Caco-2 (cell line): ENCODE data around the gene IP6K1. TPM values are rescaled to one million over a fixed set of nuclear protein-coding genes. Genes with fewer than 3 reads are reported as not detected.

Source experiments
- BruUV-seq: library from RNA; stranded (reverse); fragments of 400-500 nt; replicated peaks from 2 replicates; lab custom pipeline; 2021; lab: Mats Ljungman, UMichigan
- CTCF ChIA-PET: fragments of 300-600 bp; sonication (Branson Sonifier 250); formaldehyde crosslinking; loops from one replicate; lab custom pipeline; 2022; ENCODE audit warnings: antibody characterized with exemption; lab: Charles Lee
- POLR2A ChIA-PET: fragments of 300-600 bp; sonication (Branson Sonifier 250); formaldehyde crosslinking; loops from one replicate; lab custom pipeline; 2022; ENCODE audit warnings: antibody characterized with exemption; lab: Charles Lee
- DNase-seq, 2 experiments: peaks; one replicate each; pipeline versions ENCODE4 v3.0.0 to v3.0.0-alpha.2; 2020 to 2022
- H3K27me3 ChIP-seq: replicated peaks from 2 replicates; pipeline ENCODE4 v1.6.0; 2011; ENCODE audit warnings: low read length; ENCODE audit not compliant: control insufficient read depth, insufficient read depth
- H3K36me3 ChIP-seq: 2 replicates; pipeline ENCODE4 v1.5.1; 2011; ENCODE audit warnings: low read length; ENCODE audit not compliant: control insufficient read depth, insufficient read depth
- H3K4me1 ChIP-seq: fragments of 250-450 bp; sonication (Bioruptor Pico); 2 replicates; pipeline ENCODE4 v1.5.1; 2020; ENCODE audit warnings: mild to moderate bottlenecking
- H3K4me3 ChIP-seq: 2 replicates; pipeline ENCODE4 v1.5.1; 2011; ENCODE audit warnings: low read depth, mild to moderate bottlenecking, control low read depth, low read length
- H3K9me3 ChIP-seq: fragments of 250-450 bp; sonication (Bioruptor Pico); 2 replicates; pipeline ENCODE4 v1.5.1; 2020; ENCODE audit warnings: mild to moderate bottlenecking, moderate library complexity
- H3K27ac Mint-ChIP-seq: one replicate; pipeline ENCODE4 v1.8.0; 2022; ENCODE audit warnings: mixed read lengths; ENCODE audit not compliant: unreplicated experiment
- H3K27me3 Mint-ChIP-seq: one replicate; pipeline ENCODE4 v1.8.0; 2022; ENCODE audit warnings: mixed read lengths; ENCODE audit not compliant: insufficient read depth, unreplicated experiment
- H3K36me3 Mint-ChIP-seq: one replicate; pipeline ENCODE4 v1.8.0; 2022; ENCODE audit warnings: mild to moderate bottlenecking, mixed read lengths; ENCODE audit not compliant: insufficient read depth, unreplicated experiment
- H3K4me1 Mint-ChIP-seq: one replicate; pipeline ENCODE4 v1.8.0; 2022; ENCODE audit warnings: low read depth, mixed read lengths; ENCODE audit not compliant: unreplicated experiment
- H3K4me3 Mint-ChIP-seq: one replicate; pipeline ENCODE4 v1.8.0; 2022; ENCODE audit warnings: mild to moderate bottlenecking, moderate library complexity, mixed read lengths; ENCODE audit not compliant: unreplicated experiment
- H3K9me3 Mint-ChIP-seq: one replicate; pipeline ENCODE4 v1.8.0; 2022; ENCODE audit warnings: mixed read lengths; ENCODE audit not compliant: unreplicated experiment
- CTCF ChIP-seq, 2 experiments: fragments of 200-600 bp in 1 of 2; IDR thresholded peaks; 1 replicate in 1 of 2; 2 replicates in 1 of 2; pipeline versions ENCODE4 v1.5.1 to v1.8.0; 2011 to 2022; ENCODE audit warnings: antibody characterized with exemption in 1 of 2, control low read depth in 1 of 2, inconsistent platforms in 1 of 2, low read depth in 1 of 2, low read length in 1 of 2, mild to moderate bottlenecking in 1 of 2, moderate library complexity in 1 of 2; ENCODE audit not compliant: insufficient read depth in 1 of 2, severe bottlenecking in 1 of 2, unreplicated experiment in 1 of 2
- intact Hi-C: fragments of 100-400 bp; cut with micrococcal nuclease; formaldehyde crosslinking; loops from one replicate; pipeline ENCODE4 v1.10.0; 2022; ENCODE audit not compliant: unreplicated experiment
- total RNA-seq: library from RNA; stranded (reverse); gene quantifications from 2 replicates; pipeline ENCODE4 v1.2.3, GENCODE V29; 2022

The IP6K1 gene
- total RNA-seq, 1 experiment from 2014 or later = 35.5 TPM

- H3K27ac Mint-ChIP-seq = peak within 1 kb of the TSS; percentile 29
- no TSS peak for BruUV-seq
- H3K27me3 Mint-ChIP-seq = no peaks in the 10 kb centered on the region
- TF ChIP-seq CTCF (IDR thresholded peaks at IDR 0.05; ENCODE audit: insufficient read depth in 1 of 2, low read depth in 1 of 2, low read length in 1 of 2, severe bottlenecking in 1 of 2, unreplicated experiment in 1 of 2) = peak; percentile 53 to 64
- POLR2A ChIA-PET = interaction anchor here (0.6 kb wide), 2 partner anchors 82 to 799 kb away, joined by 4 to 7 read pairs; no protein-coding TSS in a partner anchor
- Histone ChIP-seq H3K9me3 (no peaks in the 10 kb centered on the region), H3K27me3 (no peaks in the 10 kb centered on the region), H3K4me3 (peak within 1 kb of the TSS; percentile 50), H3K36me3 (peaks cover 1% of the 10 kb centered on the region; the same call in 1 of the 2 replicates), H3K4me1 (peaks cover 5% of the 10 kb centered on the region)
- peak within 1 kb of the TSS; percentile 77 for H3K4me3 Mint-ChIP-seq
- H3K4me1 Mint-ChIP-seq = peaks cover under 1% of the 10 kb centered on the region
- CTCF ChIA-PET = interaction anchor here (0.7 to 1.9 kb wide), 7 partner anchors 8 to 769 kb away, joined by 3 to 6 read pairs (median 4); partner anchors contain the start of gene INKA1
- peaks cover 82% of the 10 kb centered on the region for H3K36me3 Mint-ChIP-seq
- H3K9me3 Mint-ChIP-seq = no peaks in the 10 kb centered on the region
- intact Hi-C loops = loop anchor here (5.0 kb wide), 1 partner anchor 118 kb away; no protein-coding TSS in a partner anchor
- peak; percentile 90 to 91 for DNase-seq
These were observed 67.0 kb downstream of the IP6K1 start, which contains the start of gene AMIGO3 for GRCh38 chr3:49719214-49719884. Gene AMIGO3 (minus strand): TSS chr3:49719684. CDS start chr3:49719465, 219 bp downstream.

- CTCF ChIA-PET = interaction anchor here (0.7 to 1.9 kb wide), 8 partner anchors 8 to 768 kb away, joined by 3 to 6 read pairs (median 4); partner anchors contain the start of gene INKA1
- H3K27me3 Mint-ChIP-seq = no peaks in the 10 kb centered on the region
- H3K4me3 Mint-ChIP-seq = peak overlapping the region; percentile 77
- H3K36me3 Mint-ChIP-seq = peaks cover 79% of the 10 kb centered on the region
- Histone ChIP-seq H3K27me3 (no peaks in the 10 kb centered on the region), H3K9me3 (no peaks in the 10 kb centered on the region), H3K4me1 (peaks cover 5% of the 10 kb centered on the region), H3K36me3 (peaks cover 1% of the 10 kb centered on the region; the same call in 1 of the 2 replicates), H3K4me3 (peak overlapping the region; percentile 50)
- DNase-seq = peak in 1 of 2 experiments; percentile 40
- BruUV-seq = no TSS peak
- H3K4me1 Mint-ChIP-seq = no peaks in the 10 kb centered on the region
- POLR2A ChIA-PET = interaction anchor here (0.6 kb wide), 1 partner anchor 799 kb away, joined by 7 read pairs; no protein-coding TSS in a partner anchor
- no peak for TF ChIP-seq CTCF (IDR thresholded peaks at IDR 0.05; ENCODE audit: insufficient read depth in 1 of 2, low read depth in 1 of 2, low read length in 1 of 2, severe bottlenecking in 1 of 2, unreplicated experiment in 1 of 2)
- H3K9me3 Mint-ChIP-seq = no peaks in the 10 kb centered on the region
- H3K27ac Mint-ChIP-seq = peak overlapping the region; percentile 29
- intact Hi-C loops = loop anchor here (5.0 kb wide), 1 partner anchor 118 kb away; no protein-coding TSS in a partner anchor
These were observed 67.5 kb downstream of the IP6K1 start for GRCh38 chr3:49718858-49719213.
